Parathyroid adenoma (tissue), 2 donors: ENCODE measurements around the gene CLASP1.
A peak's percentile ranks its signal among the peaks of the same experiment; 100 is the strongest.

ENCODE experiments used
- H2AFZ ChIP-seq: fragments of 300-600 bp; sonication (generic); one replicate; pipeline ENCODE4 v1.7.0; 2017; ENCODE audit warnings: antibody characterized with exemption, mild to moderate bottlenecking
- H3K27ac ChIP-seq: fragments of 300-600 bp; sonication (generic); one replicate; pipeline ENCODE4 v1.7.0; 2017
- H3K27me3 ChIP-seq: fragments of 300-600 bp; sonication (generic); one replicate; pipeline ENCODE4 v1.7.0; 2017; ENCODE audit warnings: low read length; ENCODE audit not compliant: control insufficient read depth, insufficient read depth
- H3K36me3 ChIP-seq: fragments of 300-600 bp; sonication (generic); one replicate; pipeline ENCODE4 v1.7.0; 2017; ENCODE audit warnings: low read length; ENCODE audit not compliant: control insufficient read depth, insufficient read depth
- H3K4me1 ChIP-seq: fragments of 300-600 bp; sonication (generic); one replicate; pipeline ENCODE4 v1.7.0; 2017; ENCODE audit warnings: control low read depth
- H3K4me2 ChIP-seq: fragments of 300-600 bp; sonication (generic); one replicate; pipeline ENCODE4 v1.7.0; 2017; ENCODE audit warnings: low read length
- H3K4me3 ChIP-seq: fragments of 300-600 bp; sonication (generic); one replicate; pipeline ENCODE4 v1.7.0; 2017; ENCODE audit warnings: low read depth, low read length
- H3K79me2 ChIP-seq: fragments of 300-600 bp; sonication (generic); one replicate; pipeline ENCODE4 v1.7.0; 2017; ENCODE audit warnings: control low read depth
- H3K9ac ChIP-seq: fragments of 300-600 bp; sonication (generic); one replicate; pipeline ENCODE4 v1.7.0; 2017; ENCODE audit warnings: mild to moderate bottlenecking
- H3K9me3 ChIP-seq: fragments of 300-600 bp; sonication (generic); one replicate; pipeline ENCODE4 v1.7.0; 2017; ENCODE audit warnings: low read length; ENCODE audit not compliant: control insufficient read depth
- TF ChIP-seq, protein P1 (sequence below): fragments of 300-600 bp; sonication (generic); IDR thresholded peaks from one replicate; pipeline ENCODE4 v1.7.0; 2017; ENCODE audit warnings: antibody characterized with exemption, mild to moderate bottlenecking
- donor health status: primary hyperparathyroidism.

The CLASP1 gene

DNA sequence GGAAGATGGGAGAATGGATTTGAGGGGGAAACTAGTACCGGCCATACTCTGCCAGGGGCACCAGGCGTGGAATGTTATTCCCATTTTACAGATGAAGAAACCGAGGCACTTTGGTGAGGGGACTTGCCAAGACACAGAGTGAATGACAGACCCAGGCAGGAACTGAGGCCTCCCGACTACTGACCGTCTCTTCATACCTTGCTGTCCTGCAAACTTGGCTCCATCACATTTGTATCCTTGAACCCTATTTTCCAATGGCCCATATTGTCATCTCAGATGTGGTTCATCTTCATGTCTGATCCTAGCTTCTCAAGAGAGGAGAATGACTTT lies 358.0 kb downstream of the CLASP1 start:
- Histone ChIP-seq H3K27ac (no peak overlapping the region), H3K4me2 (no peak overlapping the region), H3K36me3 (no peaks in the 10 kb centered on the region), H3K79me2 (no peaks in the 10 kb centered on the region), H3K4me1 (no peaks in the 10 kb centered on the region), H3K27me3 (no peaks in the 10 kb centered on the region), H2AFZ (no peak overlapping the region), H3K9ac (no peak overlapping the region), H3K4me3 (no peak overlapping the region), H3K9me3 (no peaks in the 10 kb centered on the region)
- TF ChIP-seq, protein P1, sequence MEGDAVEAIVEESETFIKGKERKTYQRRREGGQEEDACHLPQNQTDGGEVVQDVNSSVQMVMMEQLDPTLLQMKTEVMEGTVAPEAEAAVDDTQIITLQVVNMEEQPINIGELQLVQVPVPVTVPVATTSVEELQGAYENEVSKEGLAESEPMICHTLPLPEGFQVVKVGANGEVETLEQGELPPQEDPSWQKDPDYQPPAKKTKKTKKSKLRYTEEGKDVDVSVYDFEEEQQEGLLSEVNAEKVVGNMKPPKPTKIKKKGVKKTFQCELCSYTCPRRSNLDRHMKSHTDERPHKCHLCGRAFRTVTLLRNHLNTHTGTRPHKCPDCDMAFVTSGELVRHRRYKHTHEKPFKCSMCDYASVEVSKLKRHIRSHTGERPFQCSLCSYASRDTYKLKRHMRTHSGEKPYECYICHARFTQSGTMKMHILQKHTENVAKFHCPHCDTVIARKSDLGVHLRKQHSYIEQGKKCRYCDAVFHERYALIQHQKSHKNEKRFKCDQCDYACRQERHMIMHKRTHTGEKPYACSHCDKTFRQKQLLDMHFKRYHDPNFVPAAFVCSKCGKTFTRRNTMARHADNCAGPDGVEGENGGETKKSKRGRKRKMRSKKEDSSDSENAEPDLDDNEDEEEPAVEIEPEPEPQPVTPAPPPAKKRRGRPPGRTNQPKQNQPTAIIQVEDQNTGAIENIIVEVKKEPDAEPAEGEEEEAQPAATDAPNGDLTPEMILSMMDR, result no peak

DNA sequence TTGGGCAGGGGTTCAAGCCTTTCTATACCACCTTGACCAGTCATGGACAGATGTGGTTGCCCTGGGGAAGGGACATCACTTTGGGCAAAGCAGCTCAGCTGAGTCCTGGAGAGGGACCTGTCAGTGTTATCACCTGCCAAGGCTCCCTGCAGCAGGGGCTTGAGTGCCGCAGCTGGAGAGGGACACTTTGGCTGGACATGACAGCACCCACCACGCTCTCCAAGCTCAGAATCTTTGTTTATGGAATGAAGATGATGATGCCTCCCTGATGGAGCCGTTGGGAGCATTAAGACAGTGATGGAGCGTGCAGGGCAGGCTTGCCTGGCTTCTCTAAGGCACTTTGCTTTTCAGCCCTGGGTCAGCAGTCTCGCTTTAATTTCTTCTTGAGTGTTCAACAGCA lies 360.0 kb downstream of the CLASP1 start:
- H3K79me2 ChIP-seq, result no peaks in the 10 kb centered on the region
- no peak overlapping the region for H2AFZ ChIP-seq
- no peaks in the 10 kb centered on the region for H3K4me1 ChIP-seq
- no peaks in the 10 kb centered on the region for H3K27me3 ChIP-seq
- no peaks in the 10 kb centered on the region for H3K9me3 ChIP-seq
- no peak overlapping the region for H3K9ac ChIP-seq
- no peak overlapping the region for H3K27ac ChIP-seq
- H3K36me3 ChIP-seq, result no peaks in the 10 kb centered on the region
- TF ChIP-seq, protein P1, result no peak
- no peak overlapping the region for H3K4me3 ChIP-seq
- no peak overlapping the region for H3K4me2 ChIP-seq

DNA sequence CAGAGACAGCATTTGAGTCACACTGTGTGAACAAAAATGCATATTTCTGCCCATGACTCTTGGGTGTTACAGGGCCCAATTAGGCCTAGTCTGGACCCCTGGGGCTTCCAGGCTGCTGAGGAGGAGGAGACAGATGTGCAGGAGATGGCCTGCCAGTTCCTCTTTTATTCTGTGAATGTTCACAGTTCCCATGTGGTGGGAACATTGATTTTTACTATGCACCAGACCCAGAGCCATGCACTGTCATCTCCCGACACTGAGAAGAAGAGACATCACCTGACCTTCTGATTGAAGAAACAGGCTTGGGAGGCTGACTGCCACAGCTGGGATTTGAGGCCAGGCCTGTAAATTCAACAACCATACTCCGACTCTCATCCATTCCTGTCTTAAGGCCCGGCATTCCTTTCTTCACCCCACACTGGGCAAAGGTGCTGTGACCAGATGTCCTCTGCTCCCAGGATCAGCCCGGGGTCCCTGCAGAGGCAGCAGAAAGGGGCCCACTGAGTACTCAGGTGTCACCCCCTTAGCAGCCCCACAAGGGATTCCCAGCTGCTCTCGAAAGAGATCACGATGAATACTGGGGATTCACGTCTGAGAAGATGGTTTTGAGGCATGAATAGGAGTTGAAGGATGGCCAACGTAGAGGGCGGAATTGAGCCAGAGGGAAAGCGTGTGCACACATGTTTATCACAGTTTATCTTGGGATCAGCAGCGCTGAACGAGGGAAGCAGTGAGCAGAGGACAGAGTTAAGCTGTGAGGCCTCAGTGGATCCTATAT lies 360.6 kb downstream of the CLASP1 start:
- no peaks in the 10 kb centered on the region for H3K36me3 ChIP-seq
- no peaks in the 10 kb centered on the region for H3K27me3 ChIP-seq
- H3K4me2 ChIP-seq, result no peak overlapping the region
- no peak overlapping the region for H3K27ac ChIP-seq
- no peak overlapping the region for H3K4me3 ChIP-seq
- no peaks in the 10 kb centered on the region for H3K79me2 ChIP-seq
- H2AFZ ChIP-seq, result no peak overlapping the region
- H3K9me3 ChIP-seq, result no peaks in the 10 kb centered on the region
- no peaks in the 10 kb centered on the region for H3K4me1 ChIP-seq
- TF ChIP-seq, protein P1, result no peak
- no peak overlapping the region for H3K9ac ChIP-seq

DNA sequence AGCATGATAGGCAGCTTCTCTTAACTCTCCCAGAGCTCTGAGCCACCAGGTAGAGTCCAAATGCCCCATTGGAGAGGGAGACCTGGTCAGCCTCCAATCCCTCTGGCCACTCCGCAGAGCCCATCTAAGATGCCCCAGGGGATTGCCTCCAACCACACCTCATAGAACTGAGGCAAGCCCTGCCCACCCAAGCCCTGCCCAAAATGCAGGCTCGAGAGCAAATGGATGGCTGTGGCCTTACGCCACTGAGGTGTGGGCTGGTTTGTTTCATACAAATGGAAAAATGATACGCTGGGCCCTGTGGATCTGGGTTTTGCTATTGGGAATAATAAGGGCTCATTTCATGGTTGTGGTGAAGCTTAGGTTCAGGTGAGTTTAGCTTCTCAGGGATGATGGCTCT lies 361.3 kb downstream of the CLASP1 start:
- H3K4me1 ChIP-seq, result no peaks in the 10 kb centered on the region
- no peaks in the 10 kb centered on the region for H3K79me2 ChIP-seq
- H3K9me3 ChIP-seq, result no peaks in the 10 kb centered on the region
- H3K4me3 ChIP-seq, result no peak overlapping the region
- TF ChIP-seq, protein P1, result no peak
- H3K9ac ChIP-seq, result no peak overlapping the region
- H3K36me3 ChIP-seq, result no peaks in the 10 kb centered on the region
- peak overlapping the region; percentile 33 for H2AFZ ChIP-seq
- no peak overlapping the region for H3K4me2 ChIP-seq
- no peak overlapping the region for H3K27ac ChIP-seq
- H3K27me3 ChIP-seq, result no peaks in the 10 kb centered on the region
